GM12878 (cell line): Measurements from ENCODE around the gene RARB. TPM values are rescaled to one million over a fixed set of nuclear protein-coding genes. Genes with fewer than 3 reads are reported as not detected.

Source experiments
- ATAC-seq: fragments of 200-7000 bp; cut with Tn5 transposase; 3 replicates; pipeline ENCODE4 v1.9.1; 2020; ENCODE audit warnings: mild to moderate bottlenecking, moderate library complexity
- BruUV-seq: library from RNA; stranded (reverse); fragments of 400-500 nt; replicated peaks from 2 replicates; lab custom pipeline; 2021; lab: Mats Ljungman, UMichigan
- CTCF ChIA-PET: fragments of 300-600 bp; sonication (Branson Sonifier 250); formaldehyde crosslinking; extraction: SDS; loops from one replicate; lab custom pipeline; 2021; ENCODE audit warnings: inconsistent platforms; lab: Yijun Ruan, JAX
- POLR2A ChIA-PET: fragments of 350-600 bp; formaldehyde crosslinking; extraction: SDS; loops from one replicate; lab custom pipeline; 2021; ENCODE audit warnings: inconsistent platforms; lab: Charles Lee
- RAD21 ChIA-PET: fragments of 300-600 bp; sonication (Branson Sonifier 250); formaldehyde crosslinking; loops from one replicate; lab custom pipeline; 2023; ENCODE audit warnings: antibody characterized with exemption; ENCODE audit not compliant: unreplicated experiment; lab: Charles Lee
- SMC1A ChIA-PET: fragments of 300-600 bp; sonication (Branson Sonifier 250); formaldehyde crosslinking; loops from one replicate; lab custom pipeline; 2023; ENCODE audit not compliant: unreplicated experiment, uncharacterized antibody; lab: Charles Lee
- DNase-seq: peaks from one replicate; pipeline ENCODE4 v3.0.0-alpha.2; 2011; ENCODE audit warnings: low read depth, low spot score
- FAIRE-seq: peaks from 3 replicates; lab custom pipeline; 2011; peaks lifted over from hg19 to GRCh38; lab: Jason Lieb, UNC
- H2AFZ ChIP-seq: 2 replicates; pipeline ENCODE4 v1.6.0; 2011; ENCODE audit warnings: low read depth, low read length, control low read depth; ENCODE audit not compliant: control insufficient read depth
- H3K27ac ChIP-seq: 2 replicates; pipeline ENCODE4 v1.5.1; 2011; ENCODE audit warnings: control low read depth; ENCODE audit not compliant: control insufficient read depth, insufficient read depth
- H3K27me3 ChIP-seq, 2 experiments: replicated peaks in 1 of 2; 2 replicates each; pipeline versions ENCODE4 v1.6.0 to v1.6.1; 2011; ENCODE audit warnings: low read length in 1 of 2; ENCODE audit not compliant: control insufficient read depth in 2 of 2, insufficient read depth in 2 of 2
- H3K36me3 ChIP-seq, 2 experiments: 2 replicates each; pipeline ENCODE4 v1.5.1; 2011; ENCODE audit warnings: low read length in 1 of 2; ENCODE audit not compliant: control insufficient read depth in 2 of 2, insufficient read depth in 2 of 2
- H3K4me1 ChIP-seq: 2 replicates; pipeline ENCODE4 v1.6.1; 2011; ENCODE audit warnings: mild to moderate bottlenecking, low read length, moderate library complexity, mixed read lengths; ENCODE audit not compliant: control insufficient read depth, insufficient read depth
- H3K4me2 ChIP-seq: 2 replicates; pipeline ENCODE4 v1.6.0; 2011; ENCODE audit warnings: control low read depth; ENCODE audit not compliant: control insufficient read depth, insufficient read depth
- H3K4me3 ChIP-seq: fragments of 200-600 bp; sonication (generic); 2 replicates; pipeline ENCODE4 v1.5.1; 2016
- H3K79me2 ChIP-seq: 2 replicates; pipeline ENCODE4 v1.6.0; 2011; ENCODE audit warnings: low read length; ENCODE audit not compliant: control insufficient read depth, insufficient read depth
- H3K9ac ChIP-seq: 2 replicates; pipeline ENCODE4 v1.8.0; 2011; ENCODE audit warnings: low read length, control low read depth, mixed read lengths; ENCODE audit not compliant: control insufficient read depth, insufficient read depth
- H3K9me3 ChIP-seq: replicated peaks from 3 replicates; pipeline ENCODE4 v1.5.1; 2011; ENCODE audit warnings: mild to moderate bottlenecking, low read length; ENCODE audit not compliant: control insufficient read depth, insufficient read depth
- H4K20me1 ChIP-seq: 2 replicates; pipeline ENCODE4 v1.6.0; 2011; ENCODE audit not compliant: control insufficient read depth, insufficient read depth
- ATF7 ChIP-seq: fragments of 450-650 bp; IDR thresholded peaks from 2 replicates; pipeline ENCODE4 v1.6.1; 2016; ENCODE audit warnings: low read depth, mild to moderate bottlenecking
- BMI1 ChIP-seq: fragments of 450-650 bp; IDR thresholded peaks from 2 replicates; pipeline ENCODE4 v1.6.1; 2016; ENCODE audit warnings: mild to moderate bottlenecking, moderate library complexity, borderline replicate concordance
- CREB1 ChIP-seq: IDR thresholded peaks from 2 replicates; pipeline ENCODE4 v1.6.1; 2012; ENCODE audit warnings: low read depth, mild to moderate bottlenecking, inconsistent platforms
- ESRRA ChIP-seq: IDR thresholded peaks from 2 replicates; pipeline ENCODE4 v1.6.1; 2012; ENCODE audit warnings: mild to moderate bottlenecking, low read length, improper control_type of control experiment
- HDAC2 ChIP-seq: fragments of 200-600 bp; sonication (generic); IDR thresholded peaks from 2 replicates; pipeline ENCODE4 v1.6.1; 2017
- HDAC6 ChIP-seq: fragments of 200-600 bp; sonication (generic); IDR thresholded peaks from one replicate; pipeline ENCODE4 v1.8.0; 2017; ENCODE audit warnings: antibody characterized with exemption; ENCODE audit not compliant: unreplicated experiment
- JUNB ChIP-seq: IDR thresholded peaks from 2 replicates; pipeline ENCODE4 v1.6.1; 2016; ENCODE audit warnings: antibody characterized with exemption, mild to moderate bottlenecking
- LARP7 ChIP-seq: fragments of 450-650 bp; IDR thresholded peaks from 2 replicates; pipeline ENCODE4 v1.6.1; 2017; ENCODE audit warnings: mild to moderate bottlenecking
- MEF2A ChIP-seq: IDR thresholded peaks from 2 replicates; pipeline ENCODE4 v1.6.1; 2011; ENCODE audit warnings: low read depth, mild to moderate bottlenecking, low read length, moderate library complexity; ENCODE audit not compliant: insufficient read depth
- MEF2B ChIP-seq: fragments of 450-650 bp; IDR thresholded peaks from 2 replicates; pipeline ENCODE4 v1.6.1; 2018; ENCODE audit warnings: mild to moderate bottlenecking, moderate library complexity; ENCODE audit not compliant: partially characterized antibody, poor library complexity, severe bottlenecking
- MYB ChIP-seq: fragments of 150-350 bp; IDR thresholded peaks from 2 replicates; pipeline ENCODE4 v1.6.1; 2014; ENCODE audit warnings: mild to moderate bottlenecking, low read depth, low read length, borderline replicate concordance
- NFYB ChIP-seq: IDR thresholded peaks from 2 replicates; pipeline ENCODE4 v1.6.1; 2011; ENCODE audit warnings: low read depth, mild to moderate bottlenecking, low read length, improper control_type of control experiment, moderate library complexity; ENCODE audit not compliant: insufficient read depth
- POLR2A ChIP-seq: IDR thresholded peaks from 2 replicates; pipeline ENCODE4 v1.6.1; 2011; ENCODE audit warnings: low read depth, mild to moderate bottlenecking, low read length
- SIX5 ChIP-seq: IDR thresholded peaks from 2 replicates; pipeline ENCODE4 v1.6.1; 2011; ENCODE audit warnings: mild to moderate bottlenecking, low read depth, low read length, moderate library complexity; ENCODE audit not compliant: severe bottlenecking
- SMAD5 ChIP-seq: IDR thresholded peaks from 2 replicates; pipeline ENCODE4 v1.6.1; 2016; ENCODE audit warnings: antibody characterized with exemption, low read depth
- SMC3 ChIP-seq: IDR thresholded peaks from 2 replicates; pipeline ENCODE4 v1.6.1; 2011; ENCODE audit warnings: low read length, improper control_type of control experiment, borderline replicate concordance
- SRF ChIP-seq, 2 experiments: IDR thresholded peaks; 2 replicates each; pipeline ENCODE4 v1.6.1; 2011; ENCODE audit warnings: low read depth in 2 of 2, low read length in 2 of 2, mild to moderate bottlenecking in 1 of 2, moderate library complexity in 1 of 2
- YBX1 ChIP-seq: fragments of 450-650 bp; IDR thresholded peaks from 2 replicates; pipeline ENCODE4 v1.6.1; 2016; ENCODE audit warnings: antibody characterized with exemption
- ZNF274 ChIP-seq: IDR thresholded peaks from one replicate; pipeline ENCODE4 v1.8.0; 2011; ENCODE audit not compliant: insufficient read length, insufficient read depth
- ZNF622 ChIP-seq: fragments of 450-650 bp; IDR thresholded peaks from 2 replicates; pipeline ENCODE4 v1.6.1; 2017; ENCODE audit warnings: mild to moderate bottlenecking, inconsistent platforms
- WGBS: methylation state at CpG from one replicate; pipeline ENCODE4 v1.1.6; 2016; ENCODE audit warnings: low lambda C conversion rate; ENCODE audit not compliant: insufficient replicate concordance, insufficient coverage; ENCODE audit errors: missing lambda C conversion rate; 5-methylcytosine and 5-hydroxymethylcytosine counted together
- in situ Hi-C: fragments of 300-500 bp; cut with MboI; formaldehyde crosslinking; loops from 9 replicates; pipeline ENCODE4 v1.14.3; 2018; ENCODE audit warnings: mixed read lengths
- intact Hi-C: fragments of 100-400 bp; cut with micrococcal nuclease; formaldehyde crosslinking; loops from one replicate; pipeline ENCODE4 v1.14.2; 2022; ENCODE audit not compliant: unreplicated experiment
- polyA plus RNA-seq, 11 experiments: library from polyadenylated mRNA; depleted of rRNA in 4 of 11; unstranded in 6 of 11; stranded (reverse) in 5 of 11; fragments of >200 nt; fragmentation: Nextera tagmentation in 4 of 11; fragmentation: Illumina TruSeq in 1 of 11; extraction: Ambion mirVana in 4 of 11; extraction: Trizol in 1 of 11; gene quantifications; 1 replicate in 1 of 11; 2 replicates in 10 of 11; pipeline versions ENCODE4 v1.2.1 to v1.2.3, GENCODE V29; 2011 to 2016; ENCODE audit warnings: inconsistent platforms in 2 of 11, missing spikeins in 2 of 11, low read depth in 1 of 11
- total RNA-seq, 4 experiments: library from RNA; depleted of rRNA in 3 of 4; stranded (reverse); fragments of >200 nt in 3 of 4; fragmentation: Illumina TruSeq in 1 of 4; extraction: Trizol in 1 of 4; gene quantifications; 2 replicates each; pipeline versions ENCODE4 v1.2.1 to v1.2.3, GENCODE V29; 2013 to 2021

The RARB gene
- total and polyA plus RNA-seq, 10 of the 15 experiments (the other 5 are each of a cell fraction or from before 2014, with no cell fraction given) = 0.05 to 0.06 TPM; not detected in 8

DNA sequence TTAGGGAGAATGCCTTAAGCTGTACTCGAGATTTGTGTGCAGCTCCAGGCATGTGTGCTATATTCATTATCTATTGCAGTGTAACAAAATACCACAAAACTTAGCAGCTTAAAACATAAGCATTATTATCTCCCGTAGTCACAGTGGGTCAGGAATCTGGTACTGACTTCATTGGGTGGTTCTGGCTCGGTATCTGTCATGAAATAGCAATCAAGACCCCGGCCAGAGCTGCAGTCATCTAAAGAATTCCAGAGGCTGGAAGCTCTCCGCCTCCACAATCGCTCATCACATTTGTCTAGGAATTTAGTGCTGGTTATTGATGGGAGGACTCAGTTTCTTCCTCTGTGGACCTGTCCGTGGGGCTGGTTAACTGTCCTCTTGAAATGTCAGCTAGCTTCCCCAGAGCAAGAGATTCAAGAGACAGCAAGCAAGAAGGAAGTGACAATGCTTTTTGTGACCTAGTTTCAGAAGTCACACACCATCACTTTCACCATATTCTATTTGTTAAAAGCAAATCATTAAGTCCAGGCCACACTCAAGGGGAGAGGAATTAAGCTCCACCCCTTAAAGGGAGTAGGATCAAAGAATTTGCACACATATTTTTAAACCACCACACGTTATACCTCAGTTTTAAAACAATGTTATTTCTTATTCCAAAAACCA is 160.5 kb downstream of the RARB start:
- H3K4me2 ChIP-seq = no peak overlapping the region
- POLR2A ChIA-PET = no interaction called here
- no peak for TF ChIP-seq YBX1
- TF ChIP-seq HDAC6 = no peak
- TF ChIP-seq MYB = no peak
- TF ChIP-seq, all 136 proteins: peak for 0
- no peak overlapping the region for H2AFZ ChIP-seq
- no peaks in the 10 kb centered on the region; the same call in 2 of the 3 replicates for H3K9me3 ChIP-seq
- ChIA-PET SMC1A (no interaction called here), RAD21 (no interaction called here), CTCF (interaction anchor here (1.1 to 1.3 kb wide), 2 partner anchors 147 to 813 kb away, joined by 3 read pairs; no protein-coding TSS in a partner anchor)
- H3K27ac ChIP-seq = no peak overlapping the region
- FAIRE-seq (no peak), DNase-seq (no peak), ATAC-seq (peak; percentile 33; the same call in 1 of the 3 replicates)
- BruUV-seq = no TSS peak
- no peaks in the 10 kb centered on the region for H3K4me1 ChIP-seq
- H3K4me3 ChIP-seq = no peak overlapping the region
- intact Hi-C loops (no loop called here), in situ Hi-C loops (no loop called here)
- H3K36me3 ChIP-seq = no peaks in the 10 kb centered on the region
- no peaks in the 10 kb centered on the region for H3K79me2 ChIP-seq
- no peaks in the 10 kb centered on the region; a peak in 1 of 4 replicates for H3K27me3 ChIP-seq
- no peak overlapping the region for H3K9ac ChIP-seq
- no peaks in the 10 kb centered on the region for H4K20me1 ChIP-seq
- WGBS = 47% methylated on average over 8 of the region's 8 CpGs

- ATAC-seq (no peak), FAIRE-seq (no peak), DNase-seq (no peak)
- Histone ChIP-seq H3K9me3 (no peaks in the 10 kb centered on the region; the same call in 2 of the 3 replicates), H3K4me3 (no peak overlapping the region), H2AFZ (no peak overlapping the region), H3K27ac (no peak overlapping the region), H3K79me2 (no peaks in the 10 kb centered on the region), H3K36me3 (no peaks in the 10 kb centered on the region), H3K27me3 (no peaks in the 10 kb centered on the region; a peak in 1 of 4 replicates), H3K4me1 (no peaks in the 10 kb centered on the region), H3K9ac (no peak overlapping the region), H3K4me2 (no peak overlapping the region), H4K20me1 (no peaks in the 10 kb centered on the region)
- in situ Hi-C loops (no loop called here), intact Hi-C loops (no loop called here)
- RAD21 ChIA-PET = no interaction called here
- 71% methylated on average over 4 of the region's 4 CpGs for WGBS
- CTCF ChIA-PET = interaction anchor here (1.1 to 1.3 kb wide), 3 partner anchors 56 to 813 kb away, joined by 3 read pairs; no protein-coding TSS in a partner anchor
- BruUV-seq = no TSS peak
- POLR2A ChIA-PET = no interaction called here
- SMC1A ChIA-PET = no interaction called here
- TF ChIP-seq SIX5 (no peak), SMC3 (no peak), JUNB (no peak), MEF2B (no peak), SMAD5 (no peak), CREB1 (no peak), SRF (IDR thresholded peaks at IDR 0.05; ENCODE audit: low read depth in 2 of 2, low read length in 2 of 2) (no peak), ZNF622 (no peak), BMI1 (no peak), ATF7 (no peak), LARP7 (no peak), HDAC2 (no peak), ZNF274 (no peak), NFYB (no peak), POLR2A (no peak), MEF2A (no peak), ESRRA (no peak)
These were observed 161.2 kb downstream of the RARB start for GRCh38 chr3:25589104-25589782.
